Esophagus squamous epithelium (tissue), 4 donors: ENCODE results near the gene TCAF1.

Source experiments
- POLR2A ChIP-seq, 4 donors: fragments of 450-650 bp; IDR thresholded peaks; one replicate each; pipeline ENCODE4 v1.6.1; 2017; ENCODE audit warnings: antibody characterized with exemption in 4 of 4, mild to moderate bottlenecking in 4 of 4, moderate library complexity in 3 of 4
- TF ChIP-seq, protein P1 (sequence below), 6 experiments: fragments of 450-650 bp in 4 of 6; fragments of 200-600 bp in 2 of 6; sonication (generic) in 2 of 6; IDR thresholded peaks; one replicate each; pipeline ENCODE4 v1.5.1; 2016 to 2019; ENCODE audit warnings: antibody characterized with exemption in 6 of 6, mild to moderate bottlenecking in 4 of 6, moderate library complexity in 4 of 6

DNA sequence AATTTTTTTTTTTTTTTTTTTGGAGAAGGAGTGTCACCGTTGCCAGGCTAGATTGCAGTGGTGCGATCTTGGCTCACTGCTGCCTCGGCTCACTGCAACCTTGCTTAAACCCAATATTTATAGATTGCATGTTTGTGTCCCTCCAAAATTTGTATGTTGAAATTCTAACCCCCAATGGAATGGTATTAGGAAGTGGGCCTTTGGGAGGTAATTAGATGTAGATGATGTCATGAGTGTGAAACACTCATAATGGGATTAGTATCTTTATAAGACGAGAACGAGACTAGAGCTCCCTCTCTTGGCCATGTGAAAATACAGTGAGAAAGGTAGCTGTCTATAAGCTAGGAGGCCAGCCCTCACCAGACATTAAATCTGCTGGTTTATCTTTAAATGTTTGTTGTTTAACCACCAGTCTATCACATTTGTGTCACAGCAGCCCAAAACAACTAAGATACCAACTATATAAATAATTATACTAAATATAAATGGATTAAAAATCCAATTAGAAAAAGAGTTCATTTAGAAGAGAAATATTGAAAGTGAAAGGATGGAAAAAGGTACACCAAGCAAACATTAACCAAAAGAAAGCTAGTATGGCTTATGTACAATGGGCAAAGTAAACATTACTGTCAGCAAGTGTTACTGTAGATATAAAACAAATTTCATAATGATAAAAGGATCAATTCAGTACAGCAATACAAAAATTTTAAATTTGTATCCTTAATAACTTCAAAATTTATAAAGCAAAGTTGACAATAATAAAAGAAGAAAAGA is 9.3 kb downstream of the TCAF1 start:
- TF ChIP-seq, protein P1, sequence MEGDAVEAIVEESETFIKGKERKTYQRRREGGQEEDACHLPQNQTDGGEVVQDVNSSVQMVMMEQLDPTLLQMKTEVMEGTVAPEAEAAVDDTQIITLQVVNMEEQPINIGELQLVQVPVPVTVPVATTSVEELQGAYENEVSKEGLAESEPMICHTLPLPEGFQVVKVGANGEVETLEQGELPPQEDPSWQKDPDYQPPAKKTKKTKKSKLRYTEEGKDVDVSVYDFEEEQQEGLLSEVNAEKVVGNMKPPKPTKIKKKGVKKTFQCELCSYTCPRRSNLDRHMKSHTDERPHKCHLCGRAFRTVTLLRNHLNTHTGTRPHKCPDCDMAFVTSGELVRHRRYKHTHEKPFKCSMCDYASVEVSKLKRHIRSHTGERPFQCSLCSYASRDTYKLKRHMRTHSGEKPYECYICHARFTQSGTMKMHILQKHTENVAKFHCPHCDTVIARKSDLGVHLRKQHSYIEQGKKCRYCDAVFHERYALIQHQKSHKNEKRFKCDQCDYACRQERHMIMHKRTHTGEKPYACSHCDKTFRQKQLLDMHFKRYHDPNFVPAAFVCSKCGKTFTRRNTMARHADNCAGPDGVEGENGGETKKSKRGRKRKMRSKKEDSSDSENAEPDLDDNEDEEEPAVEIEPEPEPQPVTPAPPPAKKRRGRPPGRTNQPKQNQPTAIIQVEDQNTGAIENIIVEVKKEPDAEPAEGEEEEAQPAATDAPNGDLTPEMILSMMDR (IDR thresholded peaks at IDR 0.05) = peak in 2 of 6 experiments; percentile 8 to 25
- no peak for TF ChIP-seq POLR2A (IDR thresholded peaks at IDR 0.05)
